Keratinocyte (primary cell): ENCODE data around the gene POLE. TPM values are rescaled to one million over a fixed set of nuclear protein-coding genes. Genes with fewer than 3 reads are reported as not detected.

Experiments used
- DNase-seq: peaks from one replicate; pipeline ENCODE4 v3.0.0-alpha.2; 2011; ENCODE audit warnings: low read depth, missing footprints, low spot score
- FAIRE-seq: peaks from 2 replicates; lab custom pipeline; 2011; peaks lifted over from hg19 to GRCh38; lab: Jason Lieb, UNC
- H2AFZ ChIP-seq: 2 replicates; pipeline ENCODE4 v1.6.0; 2012; ENCODE audit warnings: low read length, control low read depth, inconsistent platforms; ENCODE audit not compliant: control insufficient read depth
- H3K27ac ChIP-seq: 2 replicates; pipeline ENCODE4 v1.5.1; 2011; ENCODE audit warnings: low read length; ENCODE audit not compliant: control insufficient read depth, insufficient read depth
- H3K27me3 ChIP-seq: 3 replicates; pipeline ENCODE4 v1.6.0; 2011; ENCODE audit warnings: low read length; ENCODE audit not compliant: control insufficient read depth, insufficient read depth; ENCODE audit errors: extremely low read depth
- H3K36me3 ChIP-seq, 2 experiments: 2 replicates in 1 of 2; 3 replicates in 1 of 2; pipeline ENCODE4 v1.5.1; 2011; ENCODE audit warnings: low read length in 2 of 2, mild to moderate bottlenecking in 1 of 2; ENCODE audit not compliant: control insufficient read depth in 2 of 2, insufficient read depth in 2 of 2; ENCODE audit errors: extremely low read depth in 1 of 2
- H3K4me1 ChIP-seq: 3 replicates; pipeline ENCODE4 v1.5.1; 2011; ENCODE audit warnings: low read length; ENCODE audit not compliant: control insufficient read depth, insufficient read depth; ENCODE audit errors: extremely low read depth
- H3K4me2 ChIP-seq: 3 replicates; pipeline ENCODE4 v1.6.0; 2011; ENCODE audit warnings: low read depth, low read length; ENCODE audit not compliant: control insufficient read depth, insufficient read depth; ENCODE audit errors: extremely low read depth
- H3K4me3 ChIP-seq, 3 experiments: fragments of 200-600 bp in 1 of 3; sonication (generic) in 1 of 3; 2 replicates in 2 of 3; 3 replicates in 1 of 3; pipeline ENCODE4 v1.5.1; 2011 to 2016; ENCODE audit warnings: low read length in 3 of 3, mild to moderate bottlenecking in 3 of 3, control low read depth in 2 of 3, inconsistent platforms in 1 of 3, low read depth in 1 of 3, mixed read lengths in 1 of 3, mixed run types in 1 of 3, moderate library complexity in 1 of 3; ENCODE audit not compliant: control insufficient read depth in 2 of 3, insufficient read depth in 2 of 3; ENCODE audit errors: extremely low read depth in 1 of 3
- H3K79me2 ChIP-seq: 2 replicates; pipeline ENCODE4 v1.6.0; 2012; ENCODE audit warnings: low read length; ENCODE audit not compliant: control insufficient read depth, insufficient read depth
- H3K9ac ChIP-seq: 3 replicates; pipeline ENCODE4 v1.6.0; 2011; ENCODE audit warnings: low read length; ENCODE audit not compliant: control insufficient read depth, insufficient read depth; ENCODE audit errors: extremely low read depth
- H3K9me1 ChIP-seq: 3 replicates; pipeline ENCODE4 v1.6.0; 2011; ENCODE audit warnings: low read length; ENCODE audit not compliant: control insufficient read depth, insufficient read depth; ENCODE audit errors: extremely low read depth
- H3K9me3 ChIP-seq: 2 replicates; pipeline ENCODE4 v1.5.1; 2012; ENCODE audit warnings: low read depth, low read length; ENCODE audit not compliant: control insufficient read depth
- H4K20me1 ChIP-seq: 3 replicates; pipeline ENCODE4 v1.6.0; 2011; ENCODE audit warnings: low read length; ENCODE audit not compliant: control insufficient read depth, insufficient read depth; ENCODE audit errors: extremely low read depth
- CTCF ChIP-seq, 3 experiments: IDR thresholded peaks in 1 of 3; conservative IDR thresholded peaks in 1 of 3; optimal IDR thresholded peaks in 1 of 3; 2 replicates in 2 of 3; 3 replicates in 1 of 3; pipeline versions ENCODE3 to v1.5.1; 2011; ENCODE audit warnings: low read length in 3 of 3, mild to moderate bottlenecking in 3 of 3, moderate library complexity in 2 of 3, control low read depth in 1 of 3, inconsistent platforms in 1 of 3; ENCODE audit not compliant: insufficient read depth in 2 of 3; ENCODE audit errors: extremely low read depth in 1 of 3
- EZH2 ChIP-seq: IDR thresholded peaks from one replicate; pipeline ENCODE4 v1.6.1; 2012; ENCODE audit warnings: inconsistent platforms, mild to moderate bottlenecking, low read length, moderate library complexity
- dilution Hi-C: fragments of 300-500 bp; cut with MboI; formaldehyde crosslinking; loops from one replicate; pipeline ENCODE4 v1.7.0; 2020; ENCODE audit warnings: low sequenced_read_pairs; ENCODE audit not compliant: extremely low pct_ligation_motif_present
- polyA plus RNA-seq, 5 experiments: library from polyadenylated mRNA; depleted of rRNA in 3 of 5; stranded (reverse) in 3 of 5; stranded (forward) in 1 of 5; unstranded in 1 of 5; fragments of >200 nt; gene quantifications; 1 replicate in 1 of 5; 2 replicates in 3 of 5; 3 replicates in 1 of 5; pipeline versions ENCODE4 v1.2.1 to v1.2.3, GENCODE V29; 2011 to 2012; ENCODE audit warnings: missing spikeins in 2 of 5, low read depth in 1 of 5, low replicate concordance in 1 of 5

Gene POLE
- polyA plus RNA-seq, 1 donor (not counting 4 experiments of a cell fraction or from before 2014, with no cell fraction given): 14.8 TPM

GRCh38 chr12:132633901-132634300, 53.2 kb downstream of the POLE start:
- H3K9me1 ChIP-seq: no peaks in the 10 kb centered on the region
- no peak overlapping the region for H3K27ac ChIP-seq
- H3K27me3 ChIP-seq: no peaks in the 10 kb centered on the region
- no peak for DNase-seq
- no peak overlapping the region for H3K4me3 ChIP-seq
- H3K9ac ChIP-seq: no peak overlapping the region
- dilution Hi-C loops: no loop called here
- TF ChIP-seq CTCF (optimal IDR thresholded peaks at IDR 0.05 in 1 of 3, IDR thresholded peaks at IDR 0.05 in 1 of 3, conservative IDR thresholded peaks at IDR 0.05 in 1 of 3; ENCODE audit: extremely low read depth in 1 of 3, insufficient read depth in 2 of 3, low read length in 3 of 3): no peak
- TF ChIP-seq EZH2: no peak
- H3K36me3 ChIP-seq: peaks cover 15 to 44% of the 10 kb centered on the region in 2 experiments
- peaks cover 2% of the 10 kb centered on the region for H4K20me1 ChIP-seq
- no peak for FAIRE-seq
- no peaks in the 10 kb centered on the region for H3K9me3 ChIP-seq
- no peaks in the 10 kb centered on the region for H3K79me2 ChIP-seq
- no peak overlapping the region for H3K4me2 ChIP-seq
- H2AFZ ChIP-seq: no peak overlapping the region
- no peaks in the 10 kb centered on the region for H3K4me1 ChIP-seq

DNA sequence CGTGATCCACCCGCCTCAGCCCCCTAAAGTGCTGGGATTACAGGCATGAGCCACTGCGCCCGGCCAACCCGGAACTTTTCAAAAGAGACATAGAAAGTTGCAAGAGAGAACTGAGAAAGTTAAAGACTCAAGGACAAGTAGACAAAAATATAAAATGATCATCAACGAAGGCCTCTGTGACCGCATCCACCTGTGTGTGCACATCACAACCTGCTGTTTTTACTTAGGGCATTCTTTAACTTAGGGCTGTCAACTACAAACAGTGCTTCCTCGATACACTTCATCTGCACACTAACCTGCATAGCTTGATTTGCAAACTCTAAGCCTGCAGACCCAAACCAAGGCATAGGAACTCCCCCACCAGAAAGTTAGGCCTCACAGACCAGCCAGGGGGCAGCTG, 53.7 kb downstream of the POLE start:
- no peak overlapping the region for H3K27ac ChIP-seq
- H2AFZ ChIP-seq: no peak overlapping the region
- H3K9me3 ChIP-seq: no peaks in the 10 kb centered on the region
- H3K27me3 ChIP-seq: no peaks in the 10 kb centered on the region
- H3K9me1 ChIP-seq: no peaks in the 10 kb centered on the region
- peaks cover 15 to 44% of the 10 kb centered on the region in 2 experiments for H3K36me3 ChIP-seq
- DNase-seq (no peak), FAIRE-seq (no peak)
- no peak overlapping the region for H3K4me3 ChIP-seq
- TF ChIP-seq EZH2: no peak
- no peak for TF ChIP-seq CTCF (optimal IDR thresholded peaks at IDR 0.05 in 1 of 3, IDR thresholded peaks at IDR 0.05 in 1 of 3, conservative IDR thresholded peaks at IDR 0.05 in 1 of 3; ENCODE audit: extremely low read depth in 1 of 3, insufficient read depth in 2 of 3, low read length in 3 of 3)
- H3K9ac ChIP-seq: no peak overlapping the region
- no peak overlapping the region for H3K4me2 ChIP-seq
- peaks cover 2% of the 10 kb centered on the region for H4K20me1 ChIP-seq
- no peaks in the 10 kb centered on the region for H3K79me2 ChIP-seq
- no peaks in the 10 kb centered on the region for H3K4me1 ChIP-seq
- dilution Hi-C loops: no loop called here
